Left lobe of liver (tissue), 1 donor: ENCODE measurements around the gene ART4. TPM values are rescaled to one million over a fixed set of nuclear protein-coding genes. Genes with fewer than 3 reads are reported as not detected.

ENCODE experiments used
- total RNA-seq: library from RNA; stranded (reverse); gene quantifications from one replicate; pipeline ENCODE4 v1.2.1, GENCODE V29; 2021
- donor health status: DM: no; HTN: yes; CAD: no.

ART4 gene
- total RNA-seq, 1 donor from 2014 or later: 27.5 TPM

Other genes with a start within 250 kb of the ART4 start
- gene GUCY2C, start 146.9 kb downstream of the ART4 start, total RNA-seq: not detected
- gene WBP11, start 40.0 kb downstream of the ART4 start, total RNA-seq: 15.9 TPM
- gene C12orf60, start 39.9 kb downstream of the ART4 start, total RNA-seq: 0.33 TPM
- 0.53 TPM for gene SMCO3, start 29.3 kb downstream of the ART4 start, total RNA-seq
- gene MGP, start 42.3 kb upstream of the ART4 start, total RNA-seq: 5.5 TPM
- 0.30 TPM for gene ERP27, start 95.0 kb upstream of the ART4 start, total RNA-seq
- 22.3 TPM for gene ARHGDIB, start 118.1 kb upstream of the ART4 start, total RNA-seq
- not detected for gene PDE6H, start 129.5 kb upstream of the ART4 start, total RNA-seq